ENCODE results near the gene IL6ST.

DNA sequence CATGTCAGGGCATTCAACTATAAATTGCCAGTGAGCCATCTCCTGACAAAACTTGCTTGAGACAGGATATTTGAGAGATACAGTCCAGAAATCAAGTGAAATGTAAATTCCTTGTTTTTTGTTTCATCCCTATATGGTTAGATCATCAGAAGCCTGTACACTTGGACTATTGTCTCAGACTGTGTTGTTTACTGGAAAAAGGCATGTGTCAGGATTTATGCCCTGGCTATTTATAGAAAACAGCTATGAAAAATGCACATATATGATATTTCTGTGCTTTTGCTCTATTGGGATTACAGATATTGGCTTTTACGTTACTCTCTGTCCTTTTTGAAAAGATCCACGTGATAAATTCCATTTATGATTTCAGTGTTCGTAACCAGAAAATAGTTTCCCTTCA lies 99.4 kb downstream of the IL6ST start:
- TF ChIP-seq, protein P1, sequence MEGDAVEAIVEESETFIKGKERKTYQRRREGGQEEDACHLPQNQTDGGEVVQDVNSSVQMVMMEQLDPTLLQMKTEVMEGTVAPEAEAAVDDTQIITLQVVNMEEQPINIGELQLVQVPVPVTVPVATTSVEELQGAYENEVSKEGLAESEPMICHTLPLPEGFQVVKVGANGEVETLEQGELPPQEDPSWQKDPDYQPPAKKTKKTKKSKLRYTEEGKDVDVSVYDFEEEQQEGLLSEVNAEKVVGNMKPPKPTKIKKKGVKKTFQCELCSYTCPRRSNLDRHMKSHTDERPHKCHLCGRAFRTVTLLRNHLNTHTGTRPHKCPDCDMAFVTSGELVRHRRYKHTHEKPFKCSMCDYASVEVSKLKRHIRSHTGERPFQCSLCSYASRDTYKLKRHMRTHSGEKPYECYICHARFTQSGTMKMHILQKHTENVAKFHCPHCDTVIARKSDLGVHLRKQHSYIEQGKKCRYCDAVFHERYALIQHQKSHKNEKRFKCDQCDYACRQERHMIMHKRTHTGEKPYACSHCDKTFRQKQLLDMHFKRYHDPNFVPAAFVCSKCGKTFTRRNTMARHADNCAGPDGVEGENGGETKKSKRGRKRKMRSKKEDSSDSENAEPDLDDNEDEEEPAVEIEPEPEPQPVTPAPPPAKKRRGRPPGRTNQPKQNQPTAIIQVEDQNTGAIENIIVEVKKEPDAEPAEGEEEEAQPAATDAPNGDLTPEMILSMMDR (IDR thresholded peaks at IDR 0.05) = no peak
- TF ChIP-seq POLR2A (IDR thresholded peaks at IDR 0.05) = no peak

Data from adrenal gland (tissue), 5 donors.